Upper lobe of left lung (tissue), 6 donors: ENCODE results near the gene TNS1. TPM values are rescaled to one million over a fixed set of nuclear protein-coding genes. Genes with fewer than 3 reads are reported as not detected.

Experiments used
- ATAC-seq, 2 donors: fragments of 200-7000 bp; cut with Tn5 transposase; one replicate each; pipeline ENCODE4 v1.9.1; 2022; ENCODE audit warnings: mild to moderate bottlenecking in 2 of 2, moderate library complexity in 2 of 2; ENCODE audit not compliant: low FRiP score in 2 of 2
- DNase-seq, 2 donors: peaks; one replicate each; pipeline ENCODE4 v3.0.0-alpha.2; 2019 to 2020
- H3K27ac ChIP-seq, 4 donors: fragments of 200-600 bp; sonication (generic); one replicate each; pipeline ENCODE4 v1.5.1; 2016 to 2019
- H3K27me3 ChIP-seq, 4 donors: fragments of 200-600 bp; sonication (generic); one replicate each; pipeline ENCODE4 v1.5.1; 2017 to 2019
- H3K36me3 ChIP-seq, 4 donors: fragments of 200-600 bp; sonication (generic); one replicate each; pipeline ENCODE4 v1.5.1; 2016 to 2019
- H3K4me1 ChIP-seq, 4 donors: fragments of 200-600 bp; sonication (generic); one replicate each; pipeline ENCODE4 v1.5.1; 2018 to 2019
- H3K4me3 ChIP-seq, 4 donors: fragments of 200-600 bp; sonication (generic); one replicate each; pipeline ENCODE4 v1.5.1; 2017 to 2019; ENCODE audit warnings: mild to moderate bottlenecking in 2 of 4, moderate library complexity in 1 of 4
- H3K9me3 ChIP-seq, 4 donors: fragments of 200-600 bp; sonication (generic); one replicate each; pipeline ENCODE4 v1.5.1; 2018 to 2019
- EP300 ChIP-seq, 4 donors: sonication (generic); formaldehyde crosslinking; IDR thresholded peaks; one replicate each; pipeline ENCODE4 v1.5.1; 2017; ENCODE audit warnings: antibody characterized with exemption in 4 of 4, control low read depth in 2 of 4
- POLR2A ChIP-seq, 4 donors: fragments of 450-650 bp; IDR thresholded peaks; one replicate each; pipeline ENCODE4 v1.5.1; 2016 to 2017; ENCODE audit warnings: antibody characterized with exemption in 4 of 4, mild to moderate bottlenecking in 2 of 4
- POLR2AphosphoS5 ChIP-seq, 2 donors: sonication (generic); formaldehyde crosslinking; IDR thresholded peaks; one replicate each; pipeline ENCODE4 v1.5.1; 2017; ENCODE audit warnings: antibody characterized with exemption in 2 of 2
- WGBS, 2 donors: methylation state at CpG; one replicate each; pipeline ENCODE4 v1.1.5; 2017 to 2018; 5-methylcytosine and 5-hydroxymethylcytosine counted together
- total RNA-seq, 6 donors: library from RNA; depleted of rRNA in 4 of 6; stranded (reverse); fragments of >200 nt in 4 of 6; gene quantifications; one replicate each; pipeline versions ENCODE4 v1.1.0 to v1.2.1, GENCODE V29; 2016 to 2021
- TF ChIP-seq, protein P1 (sequence below), 6 experiments: fragments of 450-650 bp in 4 of 6; fragments of 200-600 bp in 2 of 6; sonication (generic) in 2 of 6; IDR thresholded peaks; one replicate each; pipeline ENCODE4 v1.5.1; 2016 to 2019; ENCODE audit warnings: antibody characterized with exemption in 6 of 6
- donor health status: DM: no; HTN: no; CAD: no; lungs with moderate emphysema.
- donor health status: DM: no; HTN: yes; CAD: no; lungs with severe emphysema.

The TNS1 gene
- total RNA-seq, 6 donors from 2014 or later, result 325 to 1,095 (median 550) TPM

DNA sequence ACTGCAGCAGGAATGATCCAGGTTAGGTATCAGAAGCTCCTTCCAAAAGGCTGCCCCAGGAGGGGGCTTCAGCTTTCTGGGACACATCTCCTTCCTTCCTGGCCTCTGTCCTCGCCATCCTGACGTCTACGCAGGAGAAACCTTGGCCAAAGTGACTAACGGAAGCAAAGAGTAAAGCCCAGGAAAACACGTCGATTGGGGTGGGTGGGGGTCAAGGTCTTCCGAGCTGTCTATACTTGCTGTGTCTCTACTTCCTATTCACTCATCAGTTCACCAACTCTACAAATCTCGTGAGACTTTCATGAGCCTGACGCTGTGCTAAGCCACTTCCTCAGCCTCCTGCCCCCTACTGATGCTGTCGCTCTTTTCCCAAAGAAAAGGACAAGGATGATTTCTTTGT is 212.6 kb downstream of the TNS1 start:
- 53 to 57% methylated on average over 10 of the region's 10 CpGs for WGBS, 2 donors

DNA sequence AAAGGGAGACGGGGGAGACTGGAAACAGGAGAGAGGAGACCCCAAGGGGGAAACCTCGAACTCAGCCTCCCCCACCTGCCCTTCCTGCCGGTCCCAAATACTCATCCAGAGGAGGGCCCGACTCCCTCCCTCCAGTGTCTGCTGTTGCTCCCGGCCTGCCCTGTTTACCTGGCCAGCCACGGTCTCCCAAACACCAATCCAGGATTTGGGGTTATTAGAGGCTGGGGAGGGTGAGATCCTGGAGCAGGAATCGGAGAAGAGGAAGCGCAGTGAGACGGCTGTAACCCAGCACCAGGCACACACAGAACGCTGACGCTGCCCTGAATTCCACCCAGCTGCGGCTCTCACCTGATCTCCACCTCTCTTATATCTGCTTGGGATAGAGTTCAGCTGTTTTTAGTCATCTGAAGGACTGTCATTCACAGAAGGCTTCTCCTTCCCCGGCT is 213.0 kb downstream of the TNS1 start:
- H3K4me3 ChIP-seq, result peak overlapping the region in 3 of 4 donors; percentile 9 to 33 (median 29)
- WGBS, 2 donors, result 50 to 70% methylated on average over 12 to 13 of the region's 13 CpGs
- no peaks in the 10 kb centered on the region for H3K27me3 ChIP-seq
- DNase-seq (no peak), ATAC-seq (no peak)
- H3K27ac ChIP-seq, result peak overlapping the region; percentile 16 to 72 (median 50)
- peaks cover 0 to 7% (median 4%) of the 10 kb centered on the region in 4 donors for H3K36me3 ChIP-seq
- H3K4me1 ChIP-seq, result peaks cover 5 to 29% (median 16%) of the 10 kb centered on the region in 4 donors
- no peaks in the 10 kb centered on the region for H3K9me3 ChIP-seq
- TF ChIP-seq EP300 (IDR thresholded peaks at IDR 0.05) (no peak), POLR2AphosphoS5 (IDR thresholded peaks at IDR 0.05) (no peak), POLR2A (IDR thresholded peaks at IDR 0.05) (no peak)
- TF ChIP-seq, protein P1, sequence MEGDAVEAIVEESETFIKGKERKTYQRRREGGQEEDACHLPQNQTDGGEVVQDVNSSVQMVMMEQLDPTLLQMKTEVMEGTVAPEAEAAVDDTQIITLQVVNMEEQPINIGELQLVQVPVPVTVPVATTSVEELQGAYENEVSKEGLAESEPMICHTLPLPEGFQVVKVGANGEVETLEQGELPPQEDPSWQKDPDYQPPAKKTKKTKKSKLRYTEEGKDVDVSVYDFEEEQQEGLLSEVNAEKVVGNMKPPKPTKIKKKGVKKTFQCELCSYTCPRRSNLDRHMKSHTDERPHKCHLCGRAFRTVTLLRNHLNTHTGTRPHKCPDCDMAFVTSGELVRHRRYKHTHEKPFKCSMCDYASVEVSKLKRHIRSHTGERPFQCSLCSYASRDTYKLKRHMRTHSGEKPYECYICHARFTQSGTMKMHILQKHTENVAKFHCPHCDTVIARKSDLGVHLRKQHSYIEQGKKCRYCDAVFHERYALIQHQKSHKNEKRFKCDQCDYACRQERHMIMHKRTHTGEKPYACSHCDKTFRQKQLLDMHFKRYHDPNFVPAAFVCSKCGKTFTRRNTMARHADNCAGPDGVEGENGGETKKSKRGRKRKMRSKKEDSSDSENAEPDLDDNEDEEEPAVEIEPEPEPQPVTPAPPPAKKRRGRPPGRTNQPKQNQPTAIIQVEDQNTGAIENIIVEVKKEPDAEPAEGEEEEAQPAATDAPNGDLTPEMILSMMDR (IDR thresholded peaks at IDR 0.05), result no peak

More for the DNA sequence above, 212.6 kb downstream of the TNS1 start:
- H3K27me3 ChIP-seq, result no peaks in the 10 kb centered on the region
- peak in 1 of 4 donors; percentile 47 for TF ChIP-seq POLR2A (IDR thresholded peaks at IDR 0.05)
- TF ChIP-seq, protein P1 (IDR thresholded peaks at IDR 0.05), result no peak
- ATAC-seq, result peak in 1 of 2 donors; percentile 28
- peak overlapping the region; percentile 16 to 72 (median 50) for H3K27ac ChIP-seq
- peaks cover 0 to 7% (median 4%) of the 10 kb centered on the region in 4 donors for H3K36me3 ChIP-seq
- H3K4me1 ChIP-seq, result peaks cover 5 to 29% (median 16%) of the 10 kb centered on the region in 4 donors
- no peak for DNase-seq
- H3K9me3 ChIP-seq, result no peaks in the 10 kb centered on the region
- H3K4me3 ChIP-seq, result peak overlapping the region in 3 of 4 donors; percentile 9 to 33 (median 29)

DNA sequence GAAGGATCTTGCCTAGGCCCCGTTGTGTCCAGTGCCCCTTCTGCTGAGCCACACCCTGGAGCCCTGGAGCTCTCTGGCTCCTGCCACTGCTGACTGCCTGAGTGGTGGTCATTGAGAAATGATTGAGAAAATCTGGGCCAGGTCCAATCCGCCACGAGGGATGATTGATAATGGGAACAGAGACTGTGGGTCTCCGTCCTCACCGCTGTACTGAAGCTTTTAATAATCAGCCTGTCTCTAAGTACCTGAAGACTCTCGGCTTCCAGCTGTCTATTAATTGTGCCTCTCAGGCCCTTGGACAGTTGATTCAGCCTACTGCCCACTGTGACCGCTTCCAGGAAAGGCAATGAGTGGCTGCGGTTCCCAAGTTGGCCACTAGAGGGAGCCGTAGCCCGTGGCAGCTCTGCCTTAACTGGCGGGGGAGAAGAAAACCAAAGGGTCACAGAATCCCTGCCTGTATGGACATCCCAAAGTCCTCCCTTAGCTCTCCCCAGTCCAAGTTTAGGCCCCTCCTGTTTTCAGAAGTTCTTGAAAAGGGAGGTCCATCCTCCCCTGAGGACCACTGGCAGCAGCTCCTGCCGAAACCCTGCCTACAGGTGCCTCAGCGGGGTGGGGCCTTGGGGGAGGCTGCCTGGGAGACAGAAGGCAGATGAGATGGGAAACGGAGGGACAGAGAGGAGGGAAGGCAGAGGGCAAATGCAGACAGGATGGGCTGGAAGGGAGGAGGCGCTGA is 213.6 kb downstream of the TNS1 start:
- Histone ChIP-seq H3K4me1 (peaks cover 5 to 29% (median 15%) of the 10 kb centered on the region in 4 donors), H3K36me3 (peaks cover 0 to 7% (median 4%) of the 10 kb centered on the region in 4 donors), H3K27me3 (no peaks in the 10 kb centered on the region), H3K27ac (peak overlapping the region; percentile 16 to 56 (median 33)), H3K4me3 (peak overlapping the region in 3 of 4 donors; percentile 9 to 33 (median 29)), H3K9me3 (no peaks in the 10 kb centered on the region)
- 31 to 40% methylated on average over 14 to 15 of the region's 15 CpGs for WGBS, 2 donors
- TF ChIP-seq, protein P1 (IDR thresholded peaks at IDR 0.05), result peak; percentile 94 to 99 (median 96)
- TF ChIP-seq POLR2AphosphoS5 (IDR thresholded peaks at IDR 0.05) (peak in 1 of 2 donors; percentile 61), EP300 (IDR thresholded peaks at IDR 0.05) (no peak), POLR2A (IDR thresholded peaks at IDR 0.05) (no peak)
- ATAC-seq (peak; percentile 78 to 84), DNase-seq (peak; percentile 30 to 78)

DNA sequence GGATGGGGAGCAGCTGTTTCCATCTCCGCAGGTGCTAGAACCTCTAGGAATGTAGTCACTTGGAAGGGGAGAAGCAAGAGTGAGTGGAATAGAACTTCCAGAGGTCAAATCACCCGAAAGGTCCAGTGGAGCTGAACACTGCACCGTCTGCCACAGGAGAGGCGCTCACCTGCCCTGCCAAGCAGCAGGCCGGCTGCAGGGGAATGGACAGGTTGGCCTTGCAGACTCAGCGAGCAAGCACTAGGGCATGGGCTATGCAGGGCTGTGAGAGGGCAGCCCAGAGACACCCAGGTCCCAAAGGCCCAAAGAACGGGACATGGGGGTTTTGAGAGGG is 214.2 kb downstream of the TNS1 start:
- ATAC-seq (no peak), DNase-seq (peak in 1 of 2 donors; percentile 34)
- Histone ChIP-seq H3K36me3 (peaks cover 0 to 7% (median 4%) of the 10 kb centered on the region in 4 donors), H3K9me3 (no peaks in the 10 kb centered on the region), H3K4me1 (peaks cover 5 to 29% (median 12%) of the 10 kb centered on the region in 4 donors), H3K27ac (peak overlapping the region in 1 of 4 donors; percentile 21), H3K4me3 (no peak overlapping the region), H3K27me3 (no peaks in the 10 kb centered on the region)
- WGBS, 2 donors, result 96% methylated on average over 6 to 7 of the region's 7 CpGs
- TF ChIP-seq, protein P1 (IDR thresholded peaks at IDR 0.05), result no peak
- TF ChIP-seq POLR2AphosphoS5 (IDR thresholded peaks at IDR 0.05) (no peak), EP300 (IDR thresholded peaks at IDR 0.05) (no peak), POLR2A (IDR thresholded peaks at IDR 0.05) (no peak)
